Trophoblast cell (in vitro differentiated cells and primary cell): ENCODE data around the gene DUSP7.

ENCODE experiments used
- DNase-seq, 2 donors: peaks; one replicate each; pipeline ENCODE4 v3.0.0-alpha.2; 2016
- H2AFZ ChIP-seq: 2 replicates; pipeline ENCODE4 v1.6.1; 2013; ENCODE audit warnings: low read length, moderate library complexity, mild to moderate bottlenecking; ENCODE audit not compliant: insufficient read depth, poor library complexity
- H2AK5ac ChIP-seq: 2 replicates; pipeline ENCODE4 v1.6.1; 2013; ENCODE audit warnings: mild to moderate bottlenecking, low read length
- H2BK120ac ChIP-seq: 2 replicates; pipeline ENCODE4 v1.6.1; 2013; ENCODE audit warnings: low read length, mild to moderate bottlenecking, moderate library complexity; ENCODE audit not compliant: insufficient read depth, poor library complexity
- H2BK12ac ChIP-seq: 2 replicates; pipeline ENCODE4 v1.6.1; 2013; ENCODE audit warnings: mild to moderate bottlenecking, low read length, moderate library complexity
- H2BK5ac ChIP-seq: 2 replicates; pipeline ENCODE4 v1.6.1; 2013; ENCODE audit warnings: low read length, low read depth, moderate library complexity, mild to moderate bottlenecking; ENCODE audit not compliant: poor library complexity
- H3K14ac ChIP-seq: 2 replicates; pipeline ENCODE4 v1.6.1; 2013; ENCODE audit warnings: mild to moderate bottlenecking, low read length
- H3K18ac ChIP-seq: 2 replicates; pipeline ENCODE4 v1.6.1; 2013; ENCODE audit warnings: mild to moderate bottlenecking, low read length
- H3K23ac ChIP-seq: 2 replicates; pipeline ENCODE4 v1.6.1; 2013; ENCODE audit warnings: low read length
- H3K27ac ChIP-seq: 2 replicates; pipeline ENCODE4 v1.5.1; 2013; ENCODE audit warnings: low read depth, mild to moderate bottlenecking, inconsistent platforms, low read length, moderate library complexity
- H3K27me3 ChIP-seq: 2 replicates; pipeline ENCODE4 v1.6.1; 2013; ENCODE audit warnings: inconsistent platforms, mild to moderate bottlenecking, low read length, moderate library complexity; ENCODE audit not compliant: insufficient read depth
- H3K36me3 ChIP-seq, 2 experiments: 1 replicate in 1 of 2; 2 replicates in 1 of 2; pipeline ENCODE4 v1.6.1; 2013; ENCODE audit warnings: low read length in 2 of 2, mild to moderate bottlenecking in 2 of 2, moderate library complexity in 1 of 2; ENCODE audit not compliant: insufficient read depth in 2 of 2, control insufficient read depth in 1 of 2
- H3K4ac ChIP-seq: 2 replicates; pipeline ENCODE4 v1.6.1; 2013; ENCODE audit warnings: low read depth, mild to moderate bottlenecking, low read length, moderate library complexity
- H3K4me1 ChIP-seq, 2 experiments: 1 replicate in 1 of 2; 2 replicates in 1 of 2; pipeline ENCODE4 v1.6.1; 2013; ENCODE audit warnings: low read length in 2 of 2, mild to moderate bottlenecking in 2 of 2, moderate library complexity in 1 of 2; ENCODE audit not compliant: insufficient read depth in 2 of 2, control insufficient read depth in 1 of 2
- H3K4me2 ChIP-seq: 2 replicates; pipeline ENCODE4 v1.6.1; 2013; ENCODE audit warnings: inconsistent platforms, mild to moderate bottlenecking, low read length, moderate library complexity
- H3K4me3 ChIP-seq: 2 replicates; pipeline ENCODE4 v1.5.1; 2013; ENCODE audit warnings: mild to moderate bottlenecking, low read depth, low read length, inconsistent platforms
- H3K79me1 ChIP-seq: one replicate; pipeline ENCODE4 v1.6.1; 2013; ENCODE audit warnings: low read length
- H3K79me2 ChIP-seq: 2 replicates; pipeline ENCODE4 v1.6.1; 2013; ENCODE audit warnings: low read length, mild to moderate bottlenecking; ENCODE audit not compliant: control insufficient read depth, insufficient read depth, poor library complexity
- H3K9ac ChIP-seq: 2 replicates; pipeline ENCODE4 v1.6.1; 2013; ENCODE audit warnings: mild to moderate bottlenecking, low read length
- H3K9me3 ChIP-seq: 2 replicates; pipeline ENCODE4 v1.6.1; 2013; ENCODE audit warnings: low read depth, mild to moderate bottlenecking, control low read depth, inconsistent platforms, low read length; ENCODE audit not compliant: insufficient read depth
- H4K12ac ChIP-seq: 2 replicates; pipeline ENCODE4 v1.6.1; 2013; ENCODE audit warnings: low read depth, mild to moderate bottlenecking, low read length, moderate library complexity
- H4K8ac ChIP-seq: 2 replicates; pipeline ENCODE4 v1.6.1; 2013; ENCODE audit warnings: low read depth, mild to moderate bottlenecking, low read length, moderate library complexity
- H4K91ac ChIP-seq: one replicate; pipeline ENCODE4 v1.6.1; 2013; ENCODE audit warnings: low read depth, mild to moderate bottlenecking, low read length, moderate library complexity
- WGBS: extraction: QIAGEN DNeasy Blood & Tissue Kit; methylation state at CpG from one replicate; pipeline ENCODE4 v1.1.7; 2013; ENCODE audit warnings: missing lambda C conversion rate; ENCODE audit not compliant: insufficient read length, insufficient coverage; ENCODE audit errors: extremely low coverage; 5-methylcytosine and 5-hydroxymethylcytosine counted together

DUSP7 gene

GRCh38 chr3:52063026-52063723, 6.8 kb upstream of the DUSP7 start:
- no peak for DNase-seq
- peak overlapping the region; percentile 28 for H4K91ac ChIP-seq
- no peak overlapping the region for H3K27ac ChIP-seq
- peaks cover 3% of the 10 kb centered on the region for H3K79me1 ChIP-seq
- H3K27me3 ChIP-seq = no peaks in the 10 kb centered on the region
- no peak overlapping the region for H3K23ac ChIP-seq
- H4K12ac ChIP-seq = no peak overlapping the region
- H4K8ac ChIP-seq = no peak overlapping the region
- WGBS = no CpG with 5 or more reads among the region's 14 CpGs
- no peak overlapping the region for H3K4me2 ChIP-seq
- H3K9ac ChIP-seq = no peak overlapping the region
- no peak overlapping the region for H3K4ac ChIP-seq
- no peak overlapping the region for H2BK5ac ChIP-seq
- H3K14ac ChIP-seq = no peak overlapping the region
- H3K9me3 ChIP-seq = no peaks in the 10 kb centered on the region
- H3K18ac ChIP-seq = no peak overlapping the region
- peak overlapping the region; percentile 36 for H2AK5ac ChIP-seq
- no peak overlapping the region for H2AFZ ChIP-seq
- H2BK120ac ChIP-seq = no peak overlapping the region
- peaks cover 13 to 25% of the 10 kb centered on the region in 2 experiments for H3K4me1 ChIP-seq
- H2BK12ac ChIP-seq = peak overlapping the region; percentile 45
- no peaks in the 10 kb centered on the region for H3K79me2 ChIP-seq
- H3K4me3 ChIP-seq = no peak overlapping the region
- H3K36me3 ChIP-seq = no peaks in the 10 kb centered on the region

GRCh38 chr3:52062505-52062904, 6.1 kb upstream of the DUSP7 start:
- Histone ChIP-seq H3K4me1 (peaks cover 11 to 27% of the 10 kb centered on the region in 2 experiments), H3K79me2 (peaks cover 2% of the 10 kb centered on the region), H3K4me3 (no peak overlapping the region), H2BK5ac (no peak overlapping the region), H2AK5ac (no peak overlapping the region), H3K27me3 (no peaks in the 10 kb centered on the region), H4K91ac (peak overlapping the region; percentile 31), H2BK120ac (peak overlapping the region; percentile 18), H3K14ac (no peak overlapping the region), H3K36me3 (no peaks in the 10 kb centered on the region), H2BK12ac (peak overlapping the region; percentile 10), H3K9me3 (no peaks in the 10 kb centered on the region), H3K4me2 (no peak overlapping the region), H4K8ac (no peak overlapping the region), H3K9ac (no peak overlapping the region), H3K79me1 (peaks cover 3% of the 10 kb centered on the region), H3K23ac (no peak overlapping the region), H3K4ac (no peak overlapping the region), H4K12ac (no peak overlapping the region), H3K18ac (no peak overlapping the region), H2AFZ (no peak overlapping the region), H3K27ac (no peak overlapping the region)
- WGBS = no CpG with 5 or more reads among the region's 5 CpGs
- peak; percentile 91 for DNase-seq

- H3K14ac ChIP-seq = no peak overlapping the region
- no peak overlapping the region for H2BK120ac ChIP-seq
- no peak overlapping the region for H3K18ac ChIP-seq
- peaks cover 15 to 28% of the 10 kb centered on the region in 2 experiments for H3K4me1 ChIP-seq
- no peaks in the 10 kb centered on the region for H3K27me3 ChIP-seq
- H3K4ac ChIP-seq = no peak overlapping the region
- no peak overlapping the region for H4K8ac ChIP-seq
- peaks cover 9% of the 10 kb centered on the region for H3K79me1 ChIP-seq
- no peak overlapping the region for H4K12ac ChIP-seq
- no CpG with 5 or more reads among the region's 4 CpGs for WGBS
- H3K79me2 ChIP-seq = peaks cover 5% of the 10 kb centered on the region
- DNase-seq = no peak
- H4K91ac ChIP-seq = peak overlapping the region; percentile 22
- no peak overlapping the region for H3K4me3 ChIP-seq
- no peaks in the 10 kb centered on the region for H3K9me3 ChIP-seq
- no peak overlapping the region for H2BK12ac ChIP-seq
- peak overlapping the region; percentile 44 for H2AK5ac ChIP-seq
- H3K4me2 ChIP-seq = no peak overlapping the region
- no peaks in the 10 kb centered on the region for H3K36me3 ChIP-seq
- H3K9ac ChIP-seq = no peak overlapping the region
- no peak overlapping the region for H2BK5ac ChIP-seq
- no peak overlapping the region for H3K23ac ChIP-seq
- H2AFZ ChIP-seq = no peak overlapping the region
- H3K27ac ChIP-seq = no peak overlapping the region
These were observed 4.9 kb upstream of the DUSP7 start for GRCh38 chr3:52061121-52061910.

DNA sequence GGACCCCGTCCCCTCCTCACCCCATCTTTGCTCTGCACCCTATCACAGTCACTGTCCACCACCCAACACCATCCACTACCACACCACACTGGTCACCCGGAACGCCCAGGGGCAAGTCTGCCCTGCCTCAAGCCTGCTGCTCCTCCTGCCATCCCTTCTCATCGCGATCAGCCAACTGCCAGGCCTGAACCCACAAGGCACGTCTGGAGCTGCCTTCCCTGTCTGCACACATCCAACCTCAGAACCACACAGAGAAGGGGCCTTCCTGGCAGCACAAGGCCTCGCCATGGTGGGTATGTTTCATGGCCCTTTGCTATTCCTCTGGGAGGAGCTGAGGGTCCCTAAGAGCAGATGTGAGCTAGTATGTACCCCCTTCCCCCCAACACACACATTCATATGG, 3.4 kb upstream of the DUSP7 start:
- H4K8ac ChIP-seq = no peak overlapping the region
- no peaks in the 10 kb centered on the region for H3K9me3 ChIP-seq
- no peak overlapping the region for H3K4me3 ChIP-seq
- no peak overlapping the region for H2BK12ac ChIP-seq
- H3K23ac ChIP-seq = no peak overlapping the region
- no peak overlapping the region for H3K4me2 ChIP-seq
- no peak overlapping the region for H4K12ac ChIP-seq
- no CpG with 5 or more reads among the region's 7 CpGs for WGBS
- H3K14ac ChIP-seq = no peak overlapping the region
- no peak overlapping the region for H2AFZ ChIP-seq
- no peak overlapping the region for H4K91ac ChIP-seq
- no peak overlapping the region for H3K18ac ChIP-seq
- H3K4ac ChIP-seq = no peak overlapping the region
- peaks cover 12% of the 10 kb centered on the region for H3K79me1 ChIP-seq
- H2AK5ac ChIP-seq = no peak overlapping the region
- no peaks in the 10 kb centered on the region for H3K36me3 ChIP-seq
- no peak overlapping the region for H2BK5ac ChIP-seq
- H3K27ac ChIP-seq = no peak overlapping the region
- no peak overlapping the region for H2BK120ac ChIP-seq
- no peaks in the 10 kb centered on the region for H3K27me3 ChIP-seq
- no peak for DNase-seq
- no peak overlapping the region for H3K9ac ChIP-seq
- H3K4me1 ChIP-seq = peaks cover 21 to 33% of the 10 kb centered on the region in 2 experiments
- H3K79me2 ChIP-seq = peaks cover 5% of the 10 kb centered on the region
